ENCODE data around the gene GFY.

DNA sequence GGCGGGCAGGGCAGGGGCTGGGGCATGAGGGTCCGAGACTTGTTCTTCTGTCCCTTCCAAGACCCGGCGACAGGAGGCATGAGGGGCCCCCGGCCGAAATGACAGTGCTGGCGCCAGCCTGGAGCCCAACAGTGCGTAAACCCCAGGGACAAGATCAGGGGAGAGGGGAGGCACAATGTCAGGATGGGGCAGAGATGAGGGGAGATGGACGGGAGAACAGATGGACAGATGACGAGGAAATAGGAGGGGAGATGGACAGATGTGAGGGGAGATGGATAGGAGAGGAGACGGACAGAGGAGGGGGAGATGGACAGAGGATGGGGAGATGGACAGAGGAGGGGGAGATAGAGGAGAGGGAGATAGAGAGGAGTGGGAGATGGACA lies 49.3 kb downstream of the GFY start:
- TF ChIP-seq, protein P1, sequence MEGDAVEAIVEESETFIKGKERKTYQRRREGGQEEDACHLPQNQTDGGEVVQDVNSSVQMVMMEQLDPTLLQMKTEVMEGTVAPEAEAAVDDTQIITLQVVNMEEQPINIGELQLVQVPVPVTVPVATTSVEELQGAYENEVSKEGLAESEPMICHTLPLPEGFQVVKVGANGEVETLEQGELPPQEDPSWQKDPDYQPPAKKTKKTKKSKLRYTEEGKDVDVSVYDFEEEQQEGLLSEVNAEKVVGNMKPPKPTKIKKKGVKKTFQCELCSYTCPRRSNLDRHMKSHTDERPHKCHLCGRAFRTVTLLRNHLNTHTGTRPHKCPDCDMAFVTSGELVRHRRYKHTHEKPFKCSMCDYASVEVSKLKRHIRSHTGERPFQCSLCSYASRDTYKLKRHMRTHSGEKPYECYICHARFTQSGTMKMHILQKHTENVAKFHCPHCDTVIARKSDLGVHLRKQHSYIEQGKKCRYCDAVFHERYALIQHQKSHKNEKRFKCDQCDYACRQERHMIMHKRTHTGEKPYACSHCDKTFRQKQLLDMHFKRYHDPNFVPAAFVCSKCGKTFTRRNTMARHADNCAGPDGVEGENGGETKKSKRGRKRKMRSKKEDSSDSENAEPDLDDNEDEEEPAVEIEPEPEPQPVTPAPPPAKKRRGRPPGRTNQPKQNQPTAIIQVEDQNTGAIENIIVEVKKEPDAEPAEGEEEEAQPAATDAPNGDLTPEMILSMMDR (IDR thresholded peaks at IDR 0.05; ENCODE audit: low read length): no peak
- TF ChIP-seq EZH2phosphoT487 (IDR thresholded peaks at IDR 0.05; ENCODE audit: low read length) (no peak), EZH2 (optimal IDR thresholded peaks at IDR 0.05; ENCODE audit: low read depth, low read length) (no peak)
